Measurements from ENCODE around the gene TEK. TPM values are rescaled to one million over a fixed set of nuclear protein-coding genes. Genes with fewer than 3 reads are reported as not detected.

Gene TEK
- total RNA-seq, 1 donor from 2014 or later: not detected

- Mint-ChIP-seq H3K36me3 (ENCODE audit: low read depth) (no peaks in the 10 kb centered on the region), H3K4me3 (no peak overlapping the region), H3K27ac (no peak overlapping the region), H3K9me3 (no peaks in the 10 kb centered on the region), H3K27me3 (peaks cover 3% of the 10 kb centered on the region), H3K4me1 (no peaks in the 10 kb centered on the region)
- intact Hi-C loops (cut with micrococcal nuclease): no loop called here
- no peak for TF ChIP-seq CTCF (IDR thresholded peaks at IDR 0.05)
- ChIA-PET CTCF (no interaction called here), POLR2A (no interaction called here)
- ATAC-seq (ENCODE audit: low read depth): no peak
- no peak for DNase-seq
These were observed 596 bp downstream of the TEK start for GRCh38 chr9:27109621-27110020.

- no peaks in the 10 kb centered on the region for H3K4me1 Mint-ChIP-seq
These were observed 1.2 kb downstream of the TEK start for GRCh38 chr9:27110181-27110580.

GRCh38 chr9:27112235-27112634 lies 3.2 kb downstream of the TEK start:
- Mint-ChIP-seq H3K36me3 (ENCODE audit: low read depth) (no peaks in the 10 kb centered on the region), H3K27ac (no peak overlapping the region), H3K9me3 (no peaks in the 10 kb centered on the region), H3K4me1 (no peaks in the 10 kb centered on the region), H3K27me3 (peaks cover 3% of the 10 kb centered on the region), H3K4me3 (no peak overlapping the region)
- no peak for TF ChIP-seq CTCF (IDR thresholded peaks at IDR 0.05)
- CTCF ChIA-PET: no interaction called here
- POLR2A ChIA-PET: no interaction called here
- intact Hi-C loops (cut with micrococcal nuclease): no loop called here
- ATAC-seq (ENCODE audit: low read depth): no peak
- DNase-seq: no peak

More at GRCh38 chr9:27110181-27110580, 1.2 kb downstream of the TEK start:
- ChIA-PET POLR2A (no interaction called here), CTCF (no interaction called here)
- Mint-ChIP-seq H3K9me3 (no peaks in the 10 kb centered on the region), H3K27ac (no peak overlapping the region), H3K27me3 (peaks cover 3% of the 10 kb centered on the region), H3K36me3 (ENCODE audit: low read depth) (no peaks in the 10 kb centered on the region), H3K4me3 (no peak overlapping the region)
- intact Hi-C loops (cut with micrococcal nuclease): no loop called here
- no peak for ATAC-seq (ENCODE audit: low read depth)
- TF ChIP-seq CTCF (IDR thresholded peaks at IDR 0.05): no peak
- DNase-seq: no peak

- DNase-seq: no peak
- Mint-ChIP-seq H3K4me3 (no peak overlapping the region), H3K36me3 (ENCODE audit: low read depth) (no peaks in the 10 kb centered on the region), H3K27me3 (no peaks in the 10 kb centered on the region), H3K4me1 (no peaks in the 10 kb centered on the region), H3K27ac (no peak overlapping the region), H3K9me3 (no peaks in the 10 kb centered on the region)
- ChIA-PET POLR2A (no interaction called here), CTCF (no interaction called here)
- no peak for TF ChIP-seq CTCF (IDR thresholded peaks at IDR 0.05)
- ATAC-seq (ENCODE audit: low read depth): no peak
- intact Hi-C loops (cut with micrococcal nuclease): no loop called here
These were observed 8.6 kb downstream of the TEK start for GRCh38 chr9:27117489-27118135.

GRCh38 chr9:27118916-27119315 lies 9.9 kb downstream of the TEK start:
- Mint-ChIP-seq H3K4me3 (no peak overlapping the region), H3K27me3 (no peaks in the 10 kb centered on the region), H3K9me3 (no peaks in the 10 kb centered on the region), H3K4me1 (no peaks in the 10 kb centered on the region), H3K27ac (no peak overlapping the region), H3K36me3 (ENCODE audit: low read depth) (no peaks in the 10 kb centered on the region)
- ATAC-seq (ENCODE audit: low read depth) (no peak), DNase-seq (no peak)
- ChIA-PET POLR2A (no interaction called here), CTCF (no interaction called here)
- TF ChIP-seq CTCF (IDR thresholded peaks at IDR 0.05): no peak
- intact Hi-C loops (cut with micrococcal nuclease): no loop called here
